Stomach (tissue), 4 donors: ENCODE results near the gene ANKIB1.

Experiments used
- CTCF ChIP-seq, 7 experiments: fragments of 450-650 bp in 4 of 7; fragments of 200-600 bp in 3 of 7; sonication (generic) in 3 of 7; IDR thresholded peaks; one replicate each; pipeline ENCODE4 v1.5.1; 2016 to 2019; ENCODE audit warnings: antibody characterized with exemption in 7 of 7, control low read depth in 2 of 7, mild to moderate bottlenecking in 1 of 7
- EP300 ChIP-seq: sonication (generic); formaldehyde crosslinking; IDR thresholded peaks from one replicate; pipeline ENCODE4 v1.6.1; 2017; ENCODE audit warnings: antibody characterized with exemption

- no peak for TF ChIP-seq EP300
- no peak for TF ChIP-seq CTCF (IDR thresholded peaks at IDR 0.05)
Measured at GRCh38 chr7:92259062-92259461, 13.3 kb downstream of the ANKIB1 start.
